NT2/D1 (cell line): Measurements from ENCODE around the gene FBXL19.

Experiments used
- SUZ12 ChIP-seq: IDR thresholded peaks from 2 replicates; pipeline ENCODE4 v1.6.1; 2011; ENCODE audit not compliant: insufficient read length, insufficient read depth; ENCODE audit errors: extremely low read depth
- YY1 ChIP-seq: IDR thresholded peaks from 2 replicates; pipeline ENCODE4 v1.6.1; 2011; ENCODE audit not compliant: insufficient read length, insufficient read depth
- ZNF274 ChIP-seq: IDR thresholded peaks from 2 replicates; pipeline ENCODE4 v1.6.1; 2011; ENCODE audit warnings: mild to moderate bottlenecking, low read depth, low read length

GRCh38 chr16:30927789-30928378 is 4.5 kb downstream of the FBXL19 start:
- TF ChIP-seq YY1: no peak
- TF ChIP-seq ZNF274: no peak
- no peak for TF ChIP-seq SUZ12
